Right ventricle myocardium superior (tissue), 1 donor: ENCODE data around the gene METTL15. TPM values are rescaled to one million over a fixed set of nuclear protein-coding genes. Genes with fewer than 3 reads are reported as not detected.
"Not testable (repeated sequence)": the region's sequence is repeated elsewhere in the genome, so short reads cannot be mapped to it uniquely, and the experiment has no call there.

ENCODE experiments used
- ATAC-seq: fragments of 200-7000 bp; cut with Tn5 transposase; one replicate; pipeline ENCODE4 v1.9.1; 2020; ENCODE audit warnings: mild to moderate bottlenecking; ENCODE audit not compliant: poor library complexity
- DNase-seq: peaks from one replicate; pipeline ENCODE4 v3.0.0-alpha.2; 2020
- intact Hi-C: fragments of 100-400 bp; cut with DNase I; formaldehyde crosslinking; loops from one replicate; pipeline ENCODE4 v1.11.2; 2022
- total RNA-seq: library from RNA; stranded (reverse); fragmentation: NEBNext Ultra II Directional; extraction: Animal tissue kit (Norgen Biotek cat#: 25700); gene quantifications from one replicate; pipeline ENCODE4 v1.2.1, GENCODE V29; 2021
- donor health status: DM: no; HTN: yes; CAD: no; lungs with severe emphysema.

METTL15 gene
- total RNA-seq, 1 donor from 2014 or later = 8.1 TPM

- no peak for ATAC-seq
- intact Hi-C loops = no loop called here
- DNase-seq = no peak
Measured at GRCh38 chr11:28342716-28343115, 234.5 kb downstream of the METTL15 start.

- intact Hi-C loops = no loop called here
- ATAC-seq = no peak
- DNase-seq = no peak
Measured at GRCh38 chr11:28343304-28344233, 235.4 kb downstream of the METTL15 start.

- intact Hi-C loops = no loop called here
- DNase-seq = no peak
Measured at GRCh38 chr11:28346209-28346608, 238.0 kb downstream of the METTL15 start.

GRCh38 chr11:28346721-28347120, 238.5 kb downstream of the METTL15 start:
- ATAC-seq (no peak), DNase-seq (no peak)
- intact Hi-C loops = no loop called here

More at GRCh38 chr11:28346209-28346608, 238.0 kb downstream of the METTL15 start:
- no peak for ATAC-seq

GRCh38 chr11:28347371-28347770, 239.2 kb downstream of the METTL15 start:
- ATAC-seq = no peak
- intact Hi-C loops = no loop called here
- no peak for DNase-seq

- intact Hi-C loops = no loop called here
- ATAC-seq (no peak), DNase-seq (no peak)
Measured at GRCh38 chr11:28350216-28350615, 242.0 kb downstream of the METTL15 start.

- DNase-seq (no peak), ATAC-seq (no peak)
- intact Hi-C loops = no loop called here
Measured at GRCh38 chr11:28353991-28354390, 245.8 kb downstream of the METTL15 start.

- peak; percentile 99 for ATAC-seq
- DNase-seq = no peak
Measured at GRCh38 chr11:28366549-28367346, 258.6 kb downstream of the METTL15 start.

GRCh38 chr11:28378095-28378494, 269.9 kb downstream of the METTL15 start:
- DNase-seq, ATAC-seq, intact Hi-C loops: not testable (repeated sequence)

More at GRCh38 chr11:28366549-28367346, 258.6 kb downstream of the METTL15 start:
- intact Hi-C loops = no loop called here

Other genes with a start within 250 kb of the METTL15 start
- 0.16 TPM for gene KIF18A, start 232 bp upstream of the METTL15 start, total RNA-seq